ENCODE results near the gene KRTAP4-8. TPM values are rescaled to one million over a fixed set of nuclear protein-coding genes. Genes with fewer than 3 reads are reported as not detected.
"Not testable (repeated sequence)": the region's sequence is repeated elsewhere in the genome, so short reads cannot be mapped to it uniquely, and the experiment has no call there.

The KRTAP4-8 gene
- total RNA-seq, 1 experiment from 2014 or later = not detected

GRCh38 chr17:41065829-41066624, 31.9 kb downstream of the KRTAP4-8 start, which contains the start of gene KRTAP2-4:
Gene KRTAP2-4, minus strand, starts transcription at chr17:41065879. Its CDS starts 34 bp downstream, at chr17:41065845.
- peak; percentile 90 for DNase-seq (ENCODE audit: low read depth)

GRCh38 chr17:41065016-41065689, 32.8 kb downstream of the KRTAP4-8 start:
- DNase-seq (ENCODE audit: low read depth) = not testable (repeated sequence)

GRCh38 chr17:41064301-41064700, 33.6 kb downstream of the KRTAP4-8 start:
- DNase-seq (ENCODE audit: low read depth) = no peak

GRCh38 chr17:41063449-41063848, 34.5 kb downstream of the KRTAP4-8 start:
- DNase-seq (ENCODE audit: low read depth) = no peak

GRCh38 chr17:41061964-41062363, 36.0 kb downstream of the KRTAP4-8 start:
- peak; percentile 96 for DNase-seq (ENCODE audit: low read depth)

GRCh38 chr17:41060052-41060604, 37.8 kb downstream of the KRTAP4-8 start, which contains the start of gene KRTAP2-3:
Gene KRTAP2-3, minus strand, starts transcription at chr17:41060114. Its CDS starts 64 bp downstream, at chr17:41060050.
- peak; percentile 94 for DNase-seq (ENCODE audit: low read depth)

- DNase-seq (ENCODE audit: low read depth) = peak; percentile 93
These were observed 38.5 kb downstream of the KRTAP4-8 start for GRCh38 chr17:41059276-41060051.

- DNase-seq (ENCODE audit: low read depth) = no peak
These were observed 39.2 kb downstream of the KRTAP4-8 start for GRCh38 chr17:41058741-41059140.

GRCh38 chr17:41057547-41057946, 40.4 kb downstream of the KRTAP4-8 start:
- no peak for DNase-seq (ENCODE audit: low read depth)

GRCh38 chr17:41055130-41055529, 42.8 kb downstream of the KRTAP4-8 start, which contains the start of gene KRTAP2-2:
Gene KRTAP2-2, minus strand, starts transcription at chr17:41055230. Its CDS starts 19 bp downstream, at chr17:41055211.
- not testable (repeated sequence) for DNase-seq (ENCODE audit: low read depth)

- DNase-seq (ENCODE audit: low read depth) = not testable (repeated sequence)
These were observed 43.4 kb downstream of the KRTAP4-8 start for GRCh38 chr17:41054556-41054955.

GRCh38 chr17:41054025-41054424, 43.9 kb downstream of the KRTAP4-8 start:
- no peak for DNase-seq (ENCODE audit: low read depth)

- DNase-seq (ENCODE audit: low read depth) = peak; percentile 66
These were observed 45.4 kb downstream of the KRTAP4-8 start for GRCh38 chr17:41052566-41052965.

GRCh38 chr17:41049110-41049509, 48.8 kb downstream of the KRTAP4-8 start:
- peak; percentile 93 for DNase-seq (ENCODE audit: low read depth)

GRCh38 chr17:41048441-41048840, 49.5 kb downstream of the KRTAP4-8 start:
- peak; percentile 78 for DNase-seq (ENCODE audit: low read depth)

Other genes starting within 250 kb of the KRTAP4-8 start
- gene KRT12, start 230.9 kb downstream of the KRTAP4-8 start, total RNA-seq (2014; rRNA removed) = not detected in 2 replicates
- not detected in 2 replicates for gene KRT20, start 212.9 kb downstream of the KRTAP4-8 start, total RNA-seq (2014; rRNA removed)
- not detected in 2 replicates for gene KRT23, start 160.5 kb downstream of the KRTAP4-8 start, total RNA-seq (2014; rRNA removed)
- gene KRT39, start 131.2 kb downstream of the KRTAP4-8 start, total RNA-seq (2014; rRNA removed) = not detected in 2 replicates
- gene KRT40, start 113.8 kb downstream of the KRTAP4-8 start, total RNA-seq (2014; rRNA removed) = not detected in 2 replicates
- gene KRTAP3-3, start 104.0 kb downstream of the KRTAP4-8 start, total RNA-seq (2014; rRNA removed) = not detected in 2 replicates
- gene KRTAP3-2, start 98.2 kb downstream of the KRTAP4-8 start, total RNA-seq (2014; rRNA removed) = not detected in 2 replicates
- gene KRTAP3-1, start 89.0 kb downstream of the KRTAP4-8 start, total RNA-seq (2014; rRNA removed) = not detected in 2 replicates
- gene KRTAP1-5, start 70.9 kb downstream of the KRTAP4-8 start, total RNA-seq (2014; rRNA removed) = 2.8 and 6.0 TPM in 2 replicates
- not detected in 2 replicates for gene KRTAP1-4, start 67.9 kb downstream of the KRTAP4-8 start, total RNA-seq (2014; rRNA removed)
- gene KRTAP1-3, start 63.3 kb downstream of the KRTAP4-8 start, total RNA-seq (2014; rRNA removed) = not detected in 2 replicates
- not detected in 2 replicates for gene KRTAP1-1, start 56.7 kb downstream of the KRTAP4-8 start, total RNA-seq (2014; rRNA removed)
- not detected in 2 replicates for gene KRTAP2-1, start 50.8 kb downstream of the KRTAP4-8 start, total RNA-seq (2014; rRNA removed)
- not detected in 2 replicates for gene KRTAP2-2, start 42.9 kb downstream of the KRTAP4-8 start, total RNA-seq (2014; rRNA removed)
- 0.80 and 3.4 TPM in 2 replicates for gene KRTAP2-3, start 38.0 kb downstream of the KRTAP4-8 start, total RNA-seq (2014; rRNA removed)
- gene KRTAP2-4, start 32.3 kb downstream of the KRTAP4-8 start, total RNA-seq (2014; rRNA removed) = not detected in 2 replicates
- gene KRTAP4-7, start 14.0 kb downstream of the KRTAP4-8 start, total RNA-seq (2014; rRNA removed) = not detected in 2 replicates
- not detected in 2 replicates for gene KRTAP4-16, start 4.1 kb upstream of the KRTAP4-8 start, total RNA-seq (2014; rRNA removed)
- not detected in 2 replicates for gene KRTAP4-9, start 7.2 kb upstream of the KRTAP4-8 start, total RNA-seq (2014; rRNA removed)
- gene KRTAP4-11, start 20.2 kb upstream of the KRTAP4-8 start, total RNA-seq (2014; rRNA removed) = not detected in 2 replicates
- gene KRTAP4-12, start 26.0 kb upstream of the KRTAP4-8 start, total RNA-seq (2014; rRNA removed) = not detected in 2 replicates
- gene KRTAP4-6, start 42.4 kb upstream of the KRTAP4-8 start, total RNA-seq (2014; rRNA removed) = not detected in 2 replicates
- gene KRTAP4-5, start 51.7 kb upstream of the KRTAP4-8 start, total RNA-seq (2014; rRNA removed) = not detected in 2 replicates
- not detected in 2 replicates for gene KRTAP4-4, start 62.6 kb upstream of the KRTAP4-8 start, total RNA-seq (2014; rRNA removed)
- not detected in 2 replicates for gene KRTAP4-3, start 70.1 kb upstream of the KRTAP4-8 start, total RNA-seq (2014; rRNA removed)
- not detected in 2 replicates for gene KRTAP4-2, start 80.1 kb upstream of the KRTAP4-8 start, total RNA-seq (2014; rRNA removed)
- not detected in 2 replicates for gene KRTAP4-1, start 86.8 kb upstream of the KRTAP4-8 start, total RNA-seq (2014; rRNA removed)
- not detected in 2 replicates for gene KRTAP9-1, start 91.7 kb upstream of the KRTAP4-8 start, total RNA-seq (2014; rRNA removed)
- not detected in 2 replicates for gene KRTAP9-2, start 128.5 kb upstream of the KRTAP4-8 start, total RNA-seq (2014; rRNA removed)
- not detected in 2 replicates for gene KRTAP9-3, start 134.3 kb upstream of the KRTAP4-8 start, total RNA-seq (2014; rRNA removed)
- not detected in 2 replicates for gene KRTAP9-8, start 139.9 kb upstream of the KRTAP4-8 start, total RNA-seq (2014; rRNA removed)
- gene KRTAP9-4, start 151.5 kb upstream of the KRTAP4-8 start, total RNA-seq (2014; rRNA removed) = not detected in 2 replicates
- not detected in 2 replicates for gene KRTAP9-9, start 157.2 kb upstream of the KRTAP4-8 start, total RNA-seq (2014; rRNA removed)
- gene KRTAP9-6, start 167.2 kb upstream of the KRTAP4-8 start, total RNA-seq (2014; rRNA removed) = not detected in 2 replicates
- not detected in 2 replicates for gene KRTAP9-7, start 177.6 kb upstream of the KRTAP4-8 start, total RNA-seq (2014; rRNA removed)
- not detected in 2 replicates for gene KRTAP29-1, start 204.7 kb upstream of the KRTAP4-8 start, total RNA-seq (2014; rRNA removed)
- not detected in 2 replicates for gene KRTAP16-1, start 211.2 kb upstream of the KRTAP4-8 start, total RNA-seq (2014; rRNA removed)
- gene KRTAP17-1, start 217.6 kb upstream of the KRTAP4-8 start, total RNA-seq (2014; rRNA removed) = not detected in 2 replicates

Data from LHCN-M2 (cell line).